Measurements from ENCODE around the gene CRACDL. TPM values are rescaled to one million over a fixed set of nuclear protein-coding genes. Genes with fewer than 3 reads are reported as not detected.

CRACDL gene
- 10 to 100 TPM in 2 of 3 donors, 1 to 10 TPM in 1; 8.0 to 18.1 (median 17.8) TPM for total RNA-seq
- long read RNA-seq, donor 1, partial matches to known transcripts, result 19 of 25 reads
- long read RNA-seq, donor 1, other reads (novel, unspliced or antisense), result 5 of 25 reads
- long read RNA-seq, donor 2, result 0 reads

- H3K9me3 ChIP-seq, result no peaks in the 10 kb centered on the region
- no peak within 1 kb of the TSS for H3K4me3 ChIP-seq
- peaks cover 16% of the 10 kb centered on the region for H3K4me1 ChIP-seq (ENCODE audit: low read depth)
- H3K36me3 ChIP-seq (ENCODE audit: low read depth), result no peaks in the 10 kb centered on the region
- intact Hi-C loops (cut with DNase I, micrococcal nuclease), result no loop called here
- DNase-seq, result no peak
- ATAC-seq, result peak; percentile 71
- no peak for TF ChIP-seq CTCF (IDR thresholded peaks at IDR 0.05)
Observed at GRCh38 chr2:98935777-98936352, at the start of gene CRACDL. TSS of gene CRACDL (minus strand) at chr2:98936225. CDS start at chr2:98846800, 89,425 bp downstream.

GRCh38 chr2:98975611-98976010, 39.6 kb upstream of the CRACDL start:
- Histone ChIP-seq H3K9me3 (peaks cover 21% of the 10 kb centered on the region), H3K36me3 (ENCODE audit: low read depth) (no peaks in the 10 kb centered on the region), H3K4me3 (no peak overlapping the region), H3K4me1 (ENCODE audit: low read depth) (no peaks in the 10 kb centered on the region)
- no peak for DNase-seq
- intact Hi-C loops (cut with DNase I, micrococcal nuclease), result no loop called here
- TF ChIP-seq CTCF (IDR thresholded peaks at IDR 0.05), result no peak
- ATAC-seq, result no peak

GRCh38 chr2:98972582-98973167, 36.6 kb upstream of the CRACDL start:
- TF ChIP-seq CTCF (IDR thresholded peaks at IDR 0.05), result no peak
- Histone ChIP-seq H3K4me3 (no peak overlapping the region), H3K9me3 (peaks cover 27% of the 10 kb centered on the region), H3K4me1 (ENCODE audit: low read depth) (no peaks in the 10 kb centered on the region), H3K36me3 (ENCODE audit: low read depth) (no peaks in the 10 kb centered on the region)
- intact Hi-C loops (cut with DNase I, micrococcal nuclease), result no loop called here
- ATAC-seq (no peak), DNase-seq (no peak)

- H3K36me3 ChIP-seq (ENCODE audit: low read depth), result no peaks in the 10 kb centered on the region
- H3K9me3 ChIP-seq, result no peaks in the 10 kb centered on the region
- DNase-seq, result no peak
- TF ChIP-seq CTCF (IDR thresholded peaks at IDR 0.05), result no peak
- intact Hi-C loops (cut with DNase I, micrococcal nuclease), result no loop called here
- H3K4me1 ChIP-seq (ENCODE audit: low read depth), result no peaks in the 10 kb centered on the region
- H3K4me3 ChIP-seq, result no peak overlapping the region
- no peak for ATAC-seq
Observed at GRCh38 chr2:98959810-98960507, 23.9 kb upstream of the CRACDL start.

- intact Hi-C loops (cut with DNase I, micrococcal nuclease), result no loop called here
- no peaks in the 10 kb centered on the region for H3K9me3 ChIP-seq
- no peak for ATAC-seq
- DNase-seq, result no peak
- no peaks in the 10 kb centered on the region for H3K36me3 ChIP-seq (ENCODE audit: low read depth)
- H3K4me3 ChIP-seq, result no peak overlapping the region
- no peak for TF ChIP-seq CTCF (IDR thresholded peaks at IDR 0.05)
- no peaks in the 10 kb centered on the region for H3K4me1 ChIP-seq (ENCODE audit: low read depth)
Observed at GRCh38 chr2:98952966-98953365, 16.9 kb upstream of the CRACDL start.
